GM20000 (cell line): Measurements from ENCODE around the gene MYPN.
A peak's percentile ranks its signal among the peaks of the same experiment; 100 is the strongest.

Experiments
- DNase-seq: peaks from one replicate; pipeline ENCODE4 v3.0.0; 2012; ENCODE audit warnings: low spot score
- TF ChIP-seq, protein P1 (sequence below): IDR thresholded peaks from 2 replicates; pipeline ENCODE4 v1.5.1; 2012; ENCODE audit warnings: mild to moderate bottlenecking, control low read depth; ENCODE audit errors: extremely low read depth, missing control alignments

MYPN gene

DNA sequence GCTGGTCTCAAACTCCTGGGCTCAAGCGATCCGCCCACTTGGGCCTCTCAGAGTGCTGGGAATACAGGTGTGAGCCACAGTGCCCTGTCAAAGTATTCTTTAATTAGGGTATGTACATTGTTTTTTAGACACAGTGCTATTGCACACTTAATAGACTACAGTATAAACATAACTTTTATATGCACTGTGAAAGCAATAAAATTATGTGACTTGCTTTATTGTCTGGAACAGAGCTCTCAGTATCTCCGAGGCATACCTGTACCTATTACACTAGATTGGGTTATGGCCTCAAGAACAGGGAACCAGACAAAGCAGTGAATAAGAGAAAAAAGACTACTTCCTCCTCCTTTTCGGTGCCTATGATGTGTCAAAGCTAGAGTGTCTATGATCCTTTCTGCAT, 109.5 kb downstream of the MYPN start:
- TF ChIP-seq, protein P1, sequence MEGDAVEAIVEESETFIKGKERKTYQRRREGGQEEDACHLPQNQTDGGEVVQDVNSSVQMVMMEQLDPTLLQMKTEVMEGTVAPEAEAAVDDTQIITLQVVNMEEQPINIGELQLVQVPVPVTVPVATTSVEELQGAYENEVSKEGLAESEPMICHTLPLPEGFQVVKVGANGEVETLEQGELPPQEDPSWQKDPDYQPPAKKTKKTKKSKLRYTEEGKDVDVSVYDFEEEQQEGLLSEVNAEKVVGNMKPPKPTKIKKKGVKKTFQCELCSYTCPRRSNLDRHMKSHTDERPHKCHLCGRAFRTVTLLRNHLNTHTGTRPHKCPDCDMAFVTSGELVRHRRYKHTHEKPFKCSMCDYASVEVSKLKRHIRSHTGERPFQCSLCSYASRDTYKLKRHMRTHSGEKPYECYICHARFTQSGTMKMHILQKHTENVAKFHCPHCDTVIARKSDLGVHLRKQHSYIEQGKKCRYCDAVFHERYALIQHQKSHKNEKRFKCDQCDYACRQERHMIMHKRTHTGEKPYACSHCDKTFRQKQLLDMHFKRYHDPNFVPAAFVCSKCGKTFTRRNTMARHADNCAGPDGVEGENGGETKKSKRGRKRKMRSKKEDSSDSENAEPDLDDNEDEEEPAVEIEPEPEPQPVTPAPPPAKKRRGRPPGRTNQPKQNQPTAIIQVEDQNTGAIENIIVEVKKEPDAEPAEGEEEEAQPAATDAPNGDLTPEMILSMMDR, result no peak
- no peak for DNase-seq

DNA sequence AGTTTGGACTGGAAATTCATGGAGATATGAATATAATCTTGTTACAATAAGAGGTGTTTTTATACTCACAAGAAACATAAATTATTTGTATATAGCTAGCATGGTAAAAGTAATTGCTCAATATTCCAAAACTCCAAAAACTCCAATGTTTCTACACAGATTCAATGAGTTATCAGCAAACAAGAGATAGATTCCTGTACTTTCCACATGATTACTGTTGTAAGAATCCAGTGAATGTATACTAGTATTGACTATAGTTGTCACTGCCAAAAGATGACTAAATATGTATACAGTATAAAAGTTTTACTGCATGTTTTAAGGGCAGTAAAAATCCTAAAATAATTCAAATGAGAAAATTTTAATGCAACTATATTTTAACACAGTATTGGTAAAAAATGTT, 111.9 kb downstream of the MYPN start:
- TF ChIP-seq, protein P1, result no peak

DNA sequence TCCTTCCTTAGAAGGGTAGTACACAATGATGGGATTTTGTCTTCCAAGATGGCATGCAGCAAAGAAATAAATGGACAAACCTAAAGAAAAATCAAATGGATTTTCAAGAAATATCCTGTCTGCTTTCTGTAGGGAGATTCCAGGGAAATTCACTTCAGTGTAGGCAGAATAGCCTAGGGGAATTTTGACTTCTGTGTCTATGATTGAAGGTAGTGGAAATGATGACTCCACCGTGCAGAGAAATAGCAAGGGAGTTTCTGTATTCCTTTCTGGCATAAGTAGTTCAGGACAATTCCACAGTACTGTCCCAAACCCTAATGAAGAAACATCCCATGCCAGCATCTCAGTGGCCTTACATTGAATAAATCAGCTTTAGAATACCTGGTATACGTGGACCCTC, 113.1 kb downstream of the MYPN start:
- TF ChIP-seq, protein P1, result no peak
- DNase-seq, result no peak

More for the DNA sequence above, 111.9 kb downstream of the MYPN start:
- DNase-seq, result no peak

DNA sequence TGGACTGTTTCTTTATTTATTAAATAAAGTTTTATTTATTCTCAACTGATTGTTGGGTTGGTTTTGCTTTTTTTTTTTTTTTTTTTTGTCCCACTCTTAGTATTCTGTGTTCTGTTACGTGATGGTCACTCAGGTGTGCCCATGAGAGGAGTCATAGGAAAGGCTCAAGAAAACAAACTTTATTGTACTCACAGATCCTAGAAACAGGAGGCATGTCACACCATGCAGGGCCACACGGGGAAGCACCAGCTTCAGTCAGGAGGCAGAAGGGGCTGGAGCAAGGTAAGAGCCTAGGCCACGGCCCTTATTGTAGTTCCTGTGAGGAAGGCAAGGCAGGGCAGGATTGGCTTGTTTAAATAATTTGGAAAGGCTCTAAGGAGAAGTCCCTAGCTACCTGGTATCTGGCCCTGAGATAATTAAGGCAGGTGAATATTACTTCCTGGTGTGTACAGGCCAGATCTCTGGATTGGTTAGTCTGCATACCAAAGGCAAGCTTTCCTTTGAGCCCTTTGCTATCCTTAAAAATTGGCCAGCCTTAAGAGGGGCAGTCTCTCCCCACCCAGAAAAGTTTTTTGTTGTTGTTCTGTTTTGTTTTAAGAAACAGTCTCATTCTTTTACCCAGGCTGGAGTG, 114.4 kb downstream of the MYPN start:
- no peak for DNase-seq
- TF ChIP-seq, protein P1, result no peak

DNA sequence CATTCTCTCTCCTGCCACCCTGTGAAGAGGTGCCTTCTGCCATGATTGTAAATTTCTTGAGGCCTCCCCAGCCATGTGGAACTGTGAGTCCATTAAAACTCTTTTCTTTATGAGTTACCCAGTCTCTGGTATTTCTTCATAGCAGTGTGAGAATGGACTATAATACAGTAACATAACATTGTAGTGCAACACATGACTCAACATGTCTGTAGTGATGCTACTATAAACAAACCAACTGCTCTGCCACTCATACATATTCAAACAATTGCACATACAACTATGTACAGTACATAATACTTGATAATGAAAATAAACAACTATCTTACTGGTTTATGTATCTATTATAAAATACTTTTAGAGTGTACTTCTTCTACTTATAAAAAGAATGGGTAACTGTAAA, 115.5 kb downstream of the MYPN start:
- TF ChIP-seq, protein P1, result no peak
- DNase-seq, result no peak

DNA sequence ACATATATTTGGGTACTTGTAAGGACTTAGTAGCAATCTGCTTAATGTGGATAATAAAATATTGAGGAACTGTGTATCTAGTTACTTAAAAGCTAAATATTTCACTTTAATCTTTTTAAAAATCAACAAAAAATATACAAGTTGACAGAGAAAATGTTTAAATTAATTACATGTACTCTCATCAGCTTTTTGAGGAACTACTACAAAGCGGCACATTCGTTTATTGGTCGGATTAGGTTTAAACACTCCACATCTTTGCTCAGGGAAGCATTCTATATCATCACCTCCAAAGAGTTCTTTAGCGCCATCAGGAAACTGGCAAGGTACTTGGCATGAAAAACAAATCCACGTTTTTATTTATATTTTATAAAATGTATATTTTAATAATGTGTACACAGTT, 121.0 kb downstream of the MYPN start:
- TF ChIP-seq, protein P1, result no peak
- no peak for DNase-seq

DNA sequence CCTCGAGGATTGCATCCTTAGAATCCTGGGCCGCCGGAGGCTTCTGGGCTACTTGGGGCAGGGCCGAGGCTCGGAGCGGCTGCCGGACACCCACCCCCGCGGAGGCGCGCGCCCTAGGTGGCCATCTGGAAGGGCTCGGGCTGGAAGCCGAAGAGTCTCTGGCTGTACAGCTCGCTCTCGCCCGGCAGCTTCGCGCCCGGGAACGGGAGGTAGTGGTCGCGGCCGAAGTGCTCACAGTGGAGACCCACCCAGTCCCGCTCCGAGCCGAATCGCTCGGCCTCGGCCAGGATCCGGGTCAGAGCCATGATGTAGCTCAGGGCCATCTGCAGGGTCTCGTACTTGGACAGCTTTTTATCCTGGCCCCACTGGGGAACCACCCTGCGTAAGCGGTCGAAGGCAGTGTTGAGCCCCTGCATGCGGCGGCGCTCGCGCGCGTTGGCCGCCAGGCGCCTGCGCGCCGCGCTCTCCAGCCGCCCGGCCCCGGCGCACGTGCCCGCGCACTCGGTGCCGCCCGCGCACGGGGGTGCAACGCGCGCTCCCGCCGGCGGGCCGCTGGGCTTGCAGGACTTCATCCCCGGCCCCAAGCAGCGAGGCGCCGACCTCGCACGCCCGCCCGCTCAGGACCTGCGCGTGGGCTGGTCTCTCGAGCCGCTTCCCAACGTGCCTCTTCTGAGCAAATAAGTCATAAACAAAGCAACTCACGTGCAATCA, 122.0 kb downstream of the MYPN start:
- peak; percentile 92 for DNase-seq
- TF ChIP-seq, protein P1, result no peak
